Right atrium auricular region (tissue), 2 donors: Measurements from ENCODE around the gene CCDC183. TPM values are rescaled to one million over a fixed set of nuclear protein-coding genes. Genes with fewer than 3 reads are reported as not detected.
"Not testable (repeated sequence)": the region's sequence is repeated elsewhere in the genome, so short reads cannot be mapped to it uniquely, and the experiment has no call there.

Experiments
- DNase-seq: peaks from one replicate; pipeline ENCODE4 v3.0.0-alpha.2; 2019; ENCODE audit warnings: low spot score
- H3K27ac ChIP-seq, 2 donors: fragments of 200-600 bp; sonication (generic); 1 replicate in 1 of 2; 2 replicates in 1 of 2; pipeline ENCODE4 v1.5.1; 2016 to 2019
- H3K27me3 ChIP-seq, 2 donors: fragments of 200-600 bp; sonication (generic); one replicate each; pipeline versions ENCODE4 v1.5.1 to v1.6.0; 2017 to 2019
- H3K36me3 ChIP-seq: fragments of 200-600 bp; sonication (generic); one replicate; pipeline ENCODE4 v1.5.1; 2016
- H3K4me1 ChIP-seq, 2 donors: fragments of 200-600 bp; sonication (generic); one replicate each; pipeline versions ENCODE4 v1.5.1 to v1.6.0; 2017 to 2019
- H3K4me3 ChIP-seq, 2 donors: fragments of 200-600 bp; sonication (generic); 1 replicate in 1 of 2; 2 replicates in 1 of 2; pipeline ENCODE4 v1.5.1; 2017 to 2019; ENCODE audit warnings: mild to moderate bottlenecking in 1 of 2, moderate library complexity in 1 of 2
- H3K9me3 ChIP-seq, 2 donors: fragments of 200-600 bp; sonication (generic); one replicate each; pipeline ENCODE4 v1.5.1; 2019
- CTCF ChIP-seq, 2 donors: fragments of 200-600 bp; sonication (generic); IDR thresholded peaks; one replicate each; pipeline ENCODE4 v1.5.1; 2019; ENCODE audit warnings: antibody characterized with exemption in 2 of 2
- total RNA-seq, 2 donors: library from RNA; depleted of rRNA; stranded (reverse); fragments of >200 nt; gene quantifications; one replicate each; pipeline ENCODE4 v1.1.0, GENCODE V29; 2016

CCDC183 gene
- total RNA-seq, 2 donors from 2014 or later, result 2.3 to 2.5 TPM

GRCh38 chr9:136831720-136832104 is 35.6 kb downstream of the CCDC183 start:
- DNase-seq, result no peak
- Histone ChIP-seq H3K27me3 (no peaks in the 10 kb centered on the region), H3K36me3 (peaks cover 54% of the 10 kb centered on the region), H3K27ac (no peak overlapping the region), H3K4me1 (no peaks in the 10 kb centered on the region), H3K9me3 (no peaks in the 10 kb centered on the region), H3K4me3 (no peak overlapping the region)
- TF ChIP-seq CTCF (IDR thresholded peaks at IDR 0.05), result no peak

GRCh38 chr9:136832581-136832980 is 36.4 kb downstream of the CCDC183 start:
- Histone ChIP-seq H3K27me3 (no peaks in the 10 kb centered on the region), H3K4me3 (no peak overlapping the region), H3K36me3 (peaks cover 54% of the 10 kb centered on the region), H3K4me1 (no peaks in the 10 kb centered on the region), H3K27ac (no peak overlapping the region), H3K9me3 (no peaks in the 10 kb centered on the region)
- no peak for DNase-seq
- no peak for TF ChIP-seq CTCF (IDR thresholded peaks at IDR 0.05)

- not testable (repeated sequence) for H3K4me1 ChIP-seq, H3K9me3 ChIP-seq, H3K27ac ChIP-seq, DNase-seq, H3K4me3 ChIP-seq, H3K27me3 ChIP-seq
- H3K36me3 ChIP-seq, result peaks cover 55% of the 10 kb centered on the region
Observed at GRCh38 chr9:136833381-136834048, 37.4 kb downstream of the CCDC183 start.

GRCh38 chr9:136835162-136835931 is 39.2 kb downstream of the CCDC183 start:
- no peaks in the 10 kb centered on the region for H3K27me3 ChIP-seq
- TF ChIP-seq CTCF (IDR thresholded peaks at IDR 0.05), result no peak
- H3K4me1 ChIP-seq, result peaks cover 0 to 3% of the 10 kb centered on the region in 2 donors
- no peak for DNase-seq
- H3K27ac ChIP-seq, result no peak overlapping the region
- no peak overlapping the region for H3K4me3 ChIP-seq
- peaks cover 42% of the 10 kb centered on the region for H3K36me3 ChIP-seq
- no peaks in the 10 kb centered on the region for H3K9me3 ChIP-seq

DNA sequence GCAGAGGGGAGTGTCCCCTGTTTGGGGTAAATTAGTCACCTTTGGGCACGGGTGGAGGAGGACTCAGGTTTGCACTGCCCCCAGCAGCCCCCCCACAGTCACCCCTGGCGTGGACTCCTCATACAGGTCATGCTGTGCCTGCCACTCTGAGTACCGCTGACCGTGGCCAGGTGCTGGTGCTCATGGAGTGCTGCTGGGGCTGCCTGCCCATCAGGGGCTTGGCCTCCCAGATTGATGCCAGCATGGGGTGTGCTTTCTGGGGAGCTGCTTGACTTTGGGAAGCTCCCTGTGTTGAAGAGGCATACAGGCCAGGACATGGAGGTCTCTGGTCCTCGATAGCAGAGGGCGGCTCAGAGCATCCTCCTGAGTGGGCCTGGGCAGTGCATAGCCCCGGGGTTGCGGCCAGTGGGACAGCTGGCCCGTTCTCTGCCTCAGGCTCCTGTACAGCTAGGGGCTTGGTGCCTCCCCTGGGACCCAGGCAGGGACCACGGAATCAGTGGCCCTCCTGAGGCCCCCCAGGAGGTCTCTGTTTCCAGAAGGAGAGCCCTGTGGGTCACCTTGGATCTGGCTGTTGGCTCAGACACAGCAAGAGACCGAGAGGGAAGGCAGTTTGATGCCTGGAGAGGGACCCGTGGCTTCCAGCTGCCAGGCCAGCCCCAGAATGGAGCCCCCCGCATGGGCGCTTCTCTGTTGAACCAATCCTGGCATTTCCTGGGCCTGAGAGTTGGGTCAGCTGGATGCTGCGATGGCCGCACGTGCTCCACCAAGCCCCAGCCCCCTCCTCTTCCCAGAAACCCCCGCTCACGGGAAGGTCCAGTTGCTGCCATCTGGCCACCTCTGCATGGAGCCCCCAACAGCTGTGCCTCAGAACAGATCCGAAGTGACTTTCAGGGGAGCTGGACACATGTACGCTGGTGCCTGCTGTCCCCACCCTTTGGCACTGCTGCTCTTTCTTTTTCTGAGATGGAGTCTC is 40.1 kb downstream of the CCDC183 start:
- no peak for DNase-seq
- peaks cover 35% of the 10 kb centered on the region for H3K36me3 ChIP-seq

More for the DNA sequence above, 40.1 kb downstream of the CCDC183 start:
- Histone ChIP-seq H3K9me3 (no peaks in the 10 kb centered on the region), H3K27ac (no peak overlapping the region), H3K4me3 (no peak overlapping the region), H3K4me1 (peaks cover 0 to 12% of the 10 kb centered on the region in 2 donors), H3K27me3 (no peaks in the 10 kb centered on the region)
- no peak for TF ChIP-seq CTCF (IDR thresholded peaks at IDR 0.05)
